Upper lobe of right lung (tissue), 1 donor: Measurements from ENCODE around the gene NUP50. TPM values are rescaled to one million over a fixed set of nuclear protein-coding genes. Genes with fewer than 3 reads are reported as not detected.

Experiments
- ATAC-seq: fragments of 200-7000 bp; cut with Tn5 transposase; one replicate; pipeline ENCODE4 v1.9.1; 2020; ENCODE audit warnings: mild to moderate bottlenecking, moderate library complexity
- DNase-seq: peaks from one replicate; pipeline ENCODE4 v3.0.0-alpha.2; 2020
- H3K27ac ChIP-seq: fragments of 200-600 bp; one replicate; pipeline ENCODE4 v1.8.0; 2022
- H3K27me3 ChIP-seq: fragments of 200-600 bp; one replicate; pipeline ENCODE4 v1.8.0; 2022; ENCODE audit warnings: mild to moderate bottlenecking
- H3K36me3 ChIP-seq: fragments of 200-600 bp; one replicate; pipeline ENCODE4 v1.8.0; 2022
- H3K4me1 ChIP-seq: fragments of 200-600 bp; one replicate; pipeline ENCODE4 v1.8.0; 2022
- H3K4me3 ChIP-seq: fragments of 200-600 bp; one replicate; pipeline ENCODE4 v1.8.0; 2022; ENCODE audit warnings: mild to moderate bottlenecking
- H3K9me3 ChIP-seq: fragments of 200-600 bp; one replicate; pipeline ENCODE4 v1.8.0; 2022
- intact Hi-C: fragments of 100-400 bp; cut with DNase I; formaldehyde crosslinking; loops from one replicate; pipeline ENCODE4 v1.11.0; 2022
- total RNA-seq: library from RNA; stranded (reverse); fragmentation: NEBNext Ultra II Directional; extraction: Animal tissue kit (Norgen Biotek cat#: 25700); gene quantifications from one replicate; pipeline ENCODE4 v1.2.1, GENCODE V29; 2021
- TF ChIP-seq, protein P1 (sequence below): fragments of 200-600 bp; IDR thresholded peaks from one replicate; pipeline ENCODE4 v1.8.0; 2022; ENCODE audit warnings: antibody characterized with exemption
- donor health status: DM: no; HTN: yes; CAD: no; lungs with severe emphysema.

Gene NUP50
- total RNA-seq, 1 donor from 2014 or later = 51.5 TPM

DNA sequence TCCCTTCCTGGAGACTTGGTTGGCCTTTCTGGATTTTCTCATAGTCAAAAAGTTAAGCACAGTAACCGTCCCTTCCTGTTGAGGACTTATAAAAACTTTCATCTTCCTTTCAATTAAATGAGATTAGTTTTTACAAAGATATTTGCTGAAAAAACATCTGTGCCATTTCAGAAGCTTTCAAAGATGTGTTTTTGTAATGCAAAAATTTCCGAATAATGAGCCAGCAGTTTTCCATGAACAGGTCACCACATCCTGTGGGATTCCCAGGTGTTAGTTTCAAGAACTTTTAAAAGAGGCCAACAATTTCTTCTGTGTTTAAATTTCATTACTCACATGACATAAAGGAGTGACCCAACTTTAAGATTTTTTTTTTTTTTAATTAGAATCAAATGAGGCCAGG lies 18.0 kb downstream of the NUP50 start:
- peaks cover 97% of the 10 kb centered on the region for H3K36me3 ChIP-seq
- DNase-seq (no peak), ATAC-seq (no peak)
- intact Hi-C loops = no loop called here
- no peaks in the 10 kb centered on the region for H3K9me3 ChIP-seq
- no peak overlapping the region for H3K27ac ChIP-seq
- H3K4me1 ChIP-seq = peaks cover 4% of the 10 kb centered on the region
- no peaks in the 10 kb centered on the region for H3K27me3 ChIP-seq
- H3K4me3 ChIP-seq = no peak overlapping the region
- TF ChIP-seq, protein P1, sequence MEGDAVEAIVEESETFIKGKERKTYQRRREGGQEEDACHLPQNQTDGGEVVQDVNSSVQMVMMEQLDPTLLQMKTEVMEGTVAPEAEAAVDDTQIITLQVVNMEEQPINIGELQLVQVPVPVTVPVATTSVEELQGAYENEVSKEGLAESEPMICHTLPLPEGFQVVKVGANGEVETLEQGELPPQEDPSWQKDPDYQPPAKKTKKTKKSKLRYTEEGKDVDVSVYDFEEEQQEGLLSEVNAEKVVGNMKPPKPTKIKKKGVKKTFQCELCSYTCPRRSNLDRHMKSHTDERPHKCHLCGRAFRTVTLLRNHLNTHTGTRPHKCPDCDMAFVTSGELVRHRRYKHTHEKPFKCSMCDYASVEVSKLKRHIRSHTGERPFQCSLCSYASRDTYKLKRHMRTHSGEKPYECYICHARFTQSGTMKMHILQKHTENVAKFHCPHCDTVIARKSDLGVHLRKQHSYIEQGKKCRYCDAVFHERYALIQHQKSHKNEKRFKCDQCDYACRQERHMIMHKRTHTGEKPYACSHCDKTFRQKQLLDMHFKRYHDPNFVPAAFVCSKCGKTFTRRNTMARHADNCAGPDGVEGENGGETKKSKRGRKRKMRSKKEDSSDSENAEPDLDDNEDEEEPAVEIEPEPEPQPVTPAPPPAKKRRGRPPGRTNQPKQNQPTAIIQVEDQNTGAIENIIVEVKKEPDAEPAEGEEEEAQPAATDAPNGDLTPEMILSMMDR = no peak

DNA sequence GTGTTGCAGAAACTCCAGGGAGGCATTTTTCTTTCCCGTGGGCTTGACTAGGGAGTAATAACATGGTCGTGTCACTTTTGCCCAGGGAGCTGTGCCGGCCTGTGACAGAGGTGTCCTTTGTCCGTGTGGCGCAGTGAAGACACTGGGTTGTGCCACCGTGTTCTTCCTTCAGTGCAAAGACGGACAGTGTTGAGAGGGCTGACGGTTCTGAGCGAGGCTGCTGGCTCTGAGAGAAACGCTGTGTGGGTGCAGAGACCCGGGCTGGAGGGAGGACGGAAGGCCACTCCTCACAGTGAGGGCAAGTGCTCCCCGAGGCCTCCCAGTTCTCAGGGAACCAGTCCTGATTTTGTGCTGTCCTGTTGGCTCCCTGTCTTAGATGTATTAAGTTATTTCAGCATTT lies 20.2 kb downstream of the NUP50 start:
- TF ChIP-seq, protein P1 = no peak
- ATAC-seq = peak; percentile 13
- intact Hi-C loops = no loop called here

DNA sequence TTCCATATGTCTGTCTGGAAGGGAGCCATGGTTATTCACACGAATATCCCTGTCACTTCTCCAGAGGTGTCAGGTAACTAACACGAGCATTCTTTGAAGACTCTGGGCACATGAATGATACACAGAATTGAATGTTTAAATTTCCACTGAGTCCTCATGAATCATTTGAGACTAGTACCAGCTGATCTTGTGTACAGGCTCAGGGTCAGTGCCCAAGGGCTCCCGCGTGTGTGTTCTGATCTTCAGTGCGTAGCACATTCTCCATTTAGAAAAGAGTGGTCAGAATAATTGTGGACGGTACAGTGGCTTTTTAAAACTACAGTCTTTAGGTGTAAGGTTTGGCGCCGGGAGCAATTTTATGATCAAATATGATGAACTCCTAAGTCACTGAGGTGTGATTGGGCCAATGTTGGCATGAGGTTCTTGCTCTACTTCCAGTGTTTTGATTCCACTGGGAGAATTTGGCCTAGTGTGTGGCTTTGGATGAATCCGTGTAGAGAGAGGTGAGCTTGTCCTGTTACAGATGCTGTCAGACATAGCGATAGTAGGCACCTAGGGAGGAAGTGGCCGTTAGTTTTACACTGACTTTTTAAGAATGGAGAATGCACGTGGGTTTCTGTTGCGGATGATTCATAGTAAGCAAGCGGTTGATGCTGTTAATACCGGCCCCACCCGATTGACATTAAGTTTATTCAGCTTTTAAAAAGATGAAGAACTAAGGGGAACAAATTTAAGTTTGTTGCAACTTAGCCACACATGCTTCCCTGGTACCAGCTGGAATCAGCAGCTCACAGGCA lies 22.2 kb downstream of the NUP50 start:
- intact Hi-C loops = no loop called here
- no peak overlapping the region for H3K4me3 ChIP-seq
- peaks cover 62% of the 10 kb centered on the region for H3K36me3 ChIP-seq
- no peaks in the 10 kb centered on the region for H3K9me3 ChIP-seq
- DNase-seq (no peak), ATAC-seq (no peak)
- H3K27me3 ChIP-seq = no peaks in the 10 kb centered on the region
- no peak overlapping the region for H3K27ac ChIP-seq
- TF ChIP-seq, protein P1 = no peak
- no peaks in the 10 kb centered on the region for H3K4me1 ChIP-seq

More for the DNA sequence above, 20.2 kb downstream of the NUP50 start:
- H3K4me1 ChIP-seq = peaks cover 4% of the 10 kb centered on the region
- no peaks in the 10 kb centered on the region for H3K27me3 ChIP-seq
- no peaks in the 10 kb centered on the region for H3K9me3 ChIP-seq
- DNase-seq = no peak
- peaks cover 81% of the 10 kb centered on the region for H3K36me3 ChIP-seq
- no peak overlapping the region for H3K4me3 ChIP-seq
- no peak overlapping the region for H3K27ac ChIP-seq

DNA sequence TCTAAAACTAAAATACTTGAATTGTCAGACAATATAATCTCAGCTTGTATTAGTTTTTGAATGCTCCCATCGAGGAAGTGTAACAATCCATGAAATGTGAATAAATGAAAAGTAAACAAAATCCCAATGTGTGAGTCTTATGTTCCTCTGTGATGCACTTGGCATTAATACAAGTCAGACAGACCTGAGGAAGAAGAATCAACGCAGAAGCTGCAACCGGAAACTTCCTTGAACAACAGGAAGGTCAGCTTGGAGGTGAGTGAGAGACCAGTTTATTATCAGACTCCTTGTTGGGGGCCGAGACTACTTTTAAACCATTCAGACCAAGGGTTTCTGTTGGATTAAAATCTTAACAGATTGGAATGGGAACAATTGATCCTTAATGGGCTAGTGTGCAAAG lies 24.2 kb downstream of the NUP50 start:
- DNase-seq (no peak), ATAC-seq (no peak)
- TF ChIP-seq, protein P1 = no peak
- no peaks in the 10 kb centered on the region for H3K4me1 ChIP-seq
- no peaks in the 10 kb centered on the region for H3K27me3 ChIP-seq
- H3K27ac ChIP-seq = no peak overlapping the region
- no peaks in the 10 kb centered on the region for H3K9me3 ChIP-seq
- intact Hi-C loops = no loop called here
- H3K4me3 ChIP-seq = no peak overlapping the region
- peaks cover 44% of the 10 kb centered on the region for H3K36me3 ChIP-seq

DNA sequence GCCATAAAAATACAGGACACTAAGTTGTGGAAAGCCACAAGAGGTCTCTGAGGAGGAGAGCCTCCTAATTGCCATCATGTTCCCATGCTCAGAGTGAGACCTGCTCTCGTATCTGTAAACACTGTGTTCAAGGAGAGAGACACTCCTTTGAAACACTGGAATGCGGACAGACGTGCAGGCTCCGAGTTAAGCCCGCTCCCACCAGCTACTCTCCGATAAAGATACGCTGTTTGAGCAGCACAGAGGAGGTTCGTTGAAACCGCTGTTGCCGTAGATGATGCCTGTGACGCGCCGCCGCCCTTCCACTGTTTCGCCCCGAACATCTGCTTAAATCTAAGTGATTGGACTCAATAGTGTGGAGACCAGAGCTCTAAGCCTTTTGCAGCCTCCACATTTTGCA lies 25.1 kb downstream of the NUP50 start:
- H3K4me3 ChIP-seq = no peak overlapping the region
- TF ChIP-seq, protein P1 = no peak
- H3K4me1 ChIP-seq = no peaks in the 10 kb centered on the region
- ATAC-seq (no peak), DNase-seq (no peak)
- H3K27me3 ChIP-seq = no peaks in the 10 kb centered on the region
- H3K36me3 ChIP-seq = peaks cover 36% of the 10 kb centered on the region
- H3K9me3 ChIP-seq = no peaks in the 10 kb centered on the region
- no peak overlapping the region for H3K27ac ChIP-seq
- intact Hi-C loops = no loop called here
